Panc1 (cell line): ENCODE measurements around the gene CIBAR2. TPM values are rescaled to one million over a fixed set of nuclear protein-coding genes. Genes with fewer than 3 reads are reported as not detected.

Experiments
- ATAC-seq: fragments of 200-7000 bp; cut with Tn5 transposase; 2 replicates; pipeline ENCODE4 v1.9.1; 2020; ENCODE audit warnings: mild to moderate bottlenecking, moderate library complexity
- BruUV-seq: library from RNA; stranded (reverse); fragments of 400-500 nt; replicated peaks from 2 replicates; lab custom pipeline; 2021; lab: Mats Ljungman, UMichigan
- CTCF ChIA-PET: fragments of 300-600 bp; sonication (Branson Sonifier 250); formaldehyde crosslinking; loops from one replicate; lab custom pipeline; 2022; ENCODE audit warnings: antibody characterized with exemption; lab: Charles Lee
- POLR2A ChIA-PET: fragments of 300-600 bp; sonication (Branson Sonifier 250); formaldehyde crosslinking; loops from one replicate; lab custom pipeline; 2022; ENCODE audit warnings: antibody characterized with exemption; lab: Charles Lee
- DNase-seq: peaks from one replicate; pipeline ENCODE4 v3.0.0-alpha.2; 2010; ENCODE audit warnings: low read depth, low spot score
- H3K27ac ChIP-seq: 2 replicates; pipeline ENCODE4 v1.5.1; 2011; ENCODE audit warnings: mild to moderate bottlenecking, low read length, inconsistent platforms
- H3K27me3 ChIP-seq: fragments of 200-500 bp; sonication (Bioruptor generic); 2 replicates; pipeline ENCODE4 v1.6.0; 2014; ENCODE audit warnings: low read length, inconsistent platforms; ENCODE audit not compliant: control insufficient read depth, insufficient read depth
- H3K36me3 ChIP-seq: fragments of 200-500 bp; sonication (Bioruptor generic); 2 replicates; pipeline ENCODE4 v1.5.1; 2014; ENCODE audit warnings: inconsistent platforms, mild to moderate bottlenecking, low read length, moderate library complexity; ENCODE audit not compliant: control insufficient read depth, insufficient read depth
- H3K4me1 ChIP-seq: 2 replicates; pipeline ENCODE4 v1.5.1; 2011; ENCODE audit warnings: inconsistent platforms, mild to moderate bottlenecking, low read length, moderate library complexity; ENCODE audit not compliant: control insufficient read depth, insufficient read depth
- H3K4me3 ChIP-seq, 2 experiments: 2 replicates each; pipeline ENCODE4 v1.5.1; 2011 to 2012; ENCODE audit warnings: low read depth in 2 of 2, low read length in 2 of 2, mild to moderate bottlenecking in 2 of 2, inconsistent platforms in 1 of 2, moderate library complexity in 1 of 2
- H3K9me3 ChIP-seq: fragments of 200-500 bp; sonication (Bioruptor generic); 2 replicates; pipeline ENCODE4 v1.5.1; 2014; ENCODE audit warnings: low read depth, mild to moderate bottlenecking, inconsistent platforms, low read length, moderate library complexity; ENCODE audit not compliant: control insufficient read depth, insufficient read depth
- CTCF ChIP-seq: fragments of 450-650 bp; IDR thresholded peaks from 2 replicates; pipeline ENCODE4 v1.5.1; 2017; ENCODE audit warnings: mild to moderate bottlenecking
- POLR2AphosphoS5 ChIP-seq: IDR thresholded peaks from 2 replicates; pipeline ENCODE4 v1.6.1; 2012; ENCODE audit warnings: mild to moderate bottlenecking, low read depth, low read length, moderate library complexity
- REST ChIP-seq, 2 experiments: IDR thresholded peaks; 2 replicates each; pipeline ENCODE4 v1.6.1; 2011 to 2012; ENCODE audit warnings: low read depth in 2 of 2, control low read depth in 1 of 2, low read length in 1 of 2, mild to moderate bottlenecking in 1 of 2, moderate library complexity in 1 of 2; ENCODE audit not compliant: insufficient read depth in 1 of 2
- SIN3A ChIP-seq: IDR thresholded peaks from 2 replicates; pipeline ENCODE4 v1.6.1; 2012; ENCODE audit warnings: low read depth, mild to moderate bottlenecking, low read length, moderate library complexity, borderline replicate concordance; ENCODE audit not compliant: insufficient read depth
- TCF7L2 ChIP-seq: IDR thresholded peaks from 2 replicates; pipeline ENCODE4 v1.6.1; 2011; ENCODE audit warnings: mild to moderate bottlenecking, low read depth, low read length, inconsistent platforms
- in situ Hi-C: cut with HindIII; loops from 2 replicates; pipeline ENCODE4 v1.10.0; 2016; ENCODE audit warnings: low sequenced_read_pairs, low pct_unique_long_range_greater_than_20kb
- intact Hi-C: fragments of 100-400 bp; cut with micrococcal nuclease; formaldehyde crosslinking; loops from one replicate; pipeline ENCODE4 v1.10.0; 2022; ENCODE audit not compliant: unreplicated experiment
- total RNA-seq: library from RNA; stranded (reverse); gene quantifications from one replicate; pipeline ENCODE4 v1.2.1, GENCODE V29; 2021; ENCODE audit not compliant: unreplicated experiment

Gene CIBAR2
- total RNA-seq, 1 experiment from 2014 or later, result not detected

GRCh38 chr16:85103114-85104079 is 8.9 kb downstream of the CIBAR2 start:
- in situ Hi-C loops, result no loop called here
- TF ChIP-seq CTCF (no peak), REST (IDR thresholded peaks at IDR 0.05; ENCODE audit: insufficient read depth in 1 of 2, low read depth in 2 of 2, low read length in 1 of 2) (no peak), SIN3A (no peak), TCF7L2 (no peak), POLR2AphosphoS5 (no peak)
- no peaks in the 10 kb centered on the region for H3K36me3 ChIP-seq
- intact Hi-C loops, result no loop called here
- POLR2A ChIA-PET, result no interaction called here
- BruUV-seq, result no TSS peak
- no peaks in the 10 kb centered on the region for H3K27me3 ChIP-seq
- CTCF ChIA-PET, result interaction anchor here (0.6 kb wide), 2 partner anchors 19 to 25 kb away, joined by 3 to 4 read pairs; no protein-coding TSS in a partner anchor
- H3K4me1 ChIP-seq, result no peaks in the 10 kb centered on the region
- H3K27ac ChIP-seq, result no peak overlapping the region
- no peaks in the 10 kb centered on the region for H3K9me3 ChIP-seq
- H3K4me3 ChIP-seq, result no peak overlapping the region
- DNase-seq (no peak), ATAC-seq (no peak)

GRCh38 chr16:85101956-85102630 is 10.2 kb downstream of the CIBAR2 start:
- ATAC-seq (no peak), DNase-seq (no peak)
- no peaks in the 10 kb centered on the region for H3K4me1 ChIP-seq
- intact Hi-C loops, result no loop called here
- BruUV-seq, result no TSS peak
- H3K36me3 ChIP-seq, result no peaks in the 10 kb centered on the region
- no peak overlapping the region for H3K4me3 ChIP-seq
- no peaks in the 10 kb centered on the region for H3K9me3 ChIP-seq
- in situ Hi-C loops, result no loop called here
- no peak for TF ChIP-seq POLR2AphosphoS5
- no peak for TF ChIP-seq CTCF
- TF ChIP-seq SIN3A, result no peak
- TF ChIP-seq REST (IDR thresholded peaks at IDR 0.05; ENCODE audit: insufficient read depth in 1 of 2, low read depth in 2 of 2, low read length in 1 of 2), result no peak
- TF ChIP-seq TCF7L2, result no peak
- ChIA-PET CTCF (no interaction called here), POLR2A (interaction anchor here (0.5 kb wide), 1 partner anchor 37 kb away, joined by 3 read pairs; no protein-coding TSS in a partner anchor)
- H3K27me3 ChIP-seq, result no peaks in the 10 kb centered on the region
- H3K27ac ChIP-seq, result no peak overlapping the region
